ENCODE results near the gene LRRC18. TPM values are rescaled to one million over a fixed set of nuclear protein-coding genes. Genes with fewer than 3 reads are reported as not detected.

The LRRC18 gene
- total RNA-seq, 1 experiment from 2014 or later = not detected

- Mint-ChIP-seq H3K27ac (no peak overlapping the region; a peak in 1 of 7 replicates), H3K9me3 (no peaks in the 10 kb centered on the region), H3K36me3 (ENCODE audit: insufficient read depth in 1 of 3, low read depth in 3 of 3) (no peaks in the 10 kb centered on the region), H3K27me3 (ENCODE audit: low read depth) (no peaks in the 10 kb centered on the region; the same call in 1 of the 2 replicates), H3K4me3 (no peak overlapping the region), H3K4me1 (no peaks in the 10 kb centered on the region)
- no peak overlapping the region for H3T11ph ChIP-seq (ENCODE audit: low read length)
- H2BK15ac ChIP-seq (ENCODE audit: low read depth, low read length) = no peak overlapping the region
- no peak overlapping the region for H2AK5ac ChIP-seq (ENCODE audit: insufficient read length, low read length)
- H2BK12ac ChIP-seq (ENCODE audit: insufficient read length, low read depth, low read length) = no peak overlapping the region
- H3K27ac ChIP-seq (ENCODE audit: insufficient read length, low read depth, low read length) = no peak overlapping the region
- H3K9ac ChIP-seq (ENCODE audit: extremely low read depth, insufficient read length, low read length) = no peak overlapping the region
- H3K56ac ChIP-seq (ENCODE audit: insufficient read length, low read depth, low read length) = no peak overlapping the region
- H3K9me3 ChIP-seq (ENCODE audit: control insufficient read depth, low read depth, low read length) = no peaks in the 10 kb centered on the region
- no peak overlapping the region for H4K91ac ChIP-seq (ENCODE audit: insufficient read length, low read depth, low read length)
- no peaks in the 10 kb centered on the region for H4K20me1 ChIP-seq (ENCODE audit: control insufficient read depth, insufficient read depth, insufficient read length)
- WGBS (ENCODE audit: extremely low coverage, insufficient read length, low lambda C conversion rate) = no CpG with 5 or more reads among the region's 1 CpG
- no peak overlapping the region for H2BK20ac ChIP-seq (ENCODE audit: low read depth, low read length, poor library complexity, severe bottlenecking)
- H2AFZ ChIP-seq (ENCODE audit: low read length) = no peak overlapping the region
- no peak overlapping the region for H3K4me2 ChIP-seq (ENCODE audit: insufficient read depth, insufficient read length, low read length)
- TF ChIP-seq CTCF (conservative IDR thresholded peaks at IDR 0.05) = no peak
- no peak for DNase-seq
- H3K79me2 ChIP-seq (ENCODE audit: insufficient read depth, low read length) = no peaks in the 10 kb centered on the region
- no peaks in the 10 kb centered on the region for H3K79me1 ChIP-seq (ENCODE audit: insufficient read depth, low read depth, low read length, poor library complexity, severe bottlenecking)
- H3K4ac ChIP-seq (ENCODE audit: low read depth, low read length) = no peak overlapping the region
- H4K5ac ChIP-seq (ENCODE audit: insufficient read length, low read depth, low read length) = no peak overlapping the region
- H3K27me3 ChIP-seq (ENCODE audit: insufficient read depth, low read length) = no peaks in the 10 kb centered on the region
- no peak overlapping the region for H2BK120ac ChIP-seq (ENCODE audit: low read depth, low read length, poor library complexity, severe bottlenecking)
- no peaks in the 10 kb centered on the region for H3K23me2 ChIP-seq (ENCODE audit: insufficient read length, low read depth, low read length, poor library complexity, severe bottlenecking)
- H3K4me1 ChIP-seq (ENCODE audit: insufficient read depth, low read length) = no peaks in the 10 kb centered on the region
- no peak overlapping the region for H2BK5ac ChIP-seq (ENCODE audit: insufficient read length, low read length)
- no peak overlapping the region for H3K18ac ChIP-seq (ENCODE audit: insufficient read length, low read depth, low read length)
- no peak overlapping the region for H4K8ac ChIP-seq (replicated peaks; ENCODE audit: insufficient read length, low read depth, low read length)
- H3K14ac ChIP-seq (ENCODE audit: insufficient read depth, low read length) = no peak overlapping the region; the same call in 1 of the 2 replicates
- H3K23ac ChIP-seq (ENCODE audit: insufficient read length, low read depth, low read length) = no peak overlapping the region
Measured at GRCh38 chr10:48898426-48898825, 41.2 kb downstream of the LRRC18 start.

Data from H9 (cell line).